ENCODE results near the gene CSAG2.

Gene CSAG2

GRCh38 chrX:152658302-152658701, 50.8 kb downstream of the CSAG2 start:
- no peak for DNase-seq

Data from NCI-H2107 (cell line).